Body of pancreas (tissue), 4 donors: Measurements from ENCODE around the gene SAMD14. TPM values are rescaled to one million over a fixed set of nuclear protein-coding genes. Genes with fewer than 3 reads are reported as not detected.

Experiments
- ATAC-seq: fragments of 150-250 bp; one replicate; pipeline ENCODE4 v1.9.1; 2016
- DNase-seq, 4 donors: peaks; one replicate each; pipeline ENCODE4 v3.0.0-alpha.2; 2019
- H3K27ac ChIP-seq, 4 donors: fragments of 200-600 bp; sonication (generic); 1 replicate in 3 of 4; 2 replicates in 1 of 4; pipeline versions ENCODE4 v1.5.1 to v1.6.1; 2016 to 2019; ENCODE audit warnings: mild to moderate bottlenecking in 1 of 4, mixed read lengths in 1 of 4, moderate library complexity in 1 of 4
- H3K27me3 ChIP-seq, 2 donors: fragments of 200-600 bp; sonication (generic); one replicate each; pipeline ENCODE4 v1.6.0; 2016; ENCODE audit warnings: mild to moderate bottlenecking in 1 of 2
- H3K36me3 ChIP-seq, 2 donors: fragments of 200-600 bp; sonication (generic); replicated peaks in 1 of 2; 2 replicates each; pipeline ENCODE4 v1.5.1; 2016; ENCODE audit warnings: low read depth in 2 of 2; ENCODE audit not compliant: insufficient read depth in 1 of 2
- H3K4me1 ChIP-seq: fragments of 200-600 bp; sonication (generic); one replicate; pipeline ENCODE4 v1.6.0; 2016
- H3K4me3 ChIP-seq, 2 donors: fragments of 200-600 bp; sonication (generic); 1 replicate in 1 of 2; 2 replicates in 1 of 2; pipeline ENCODE4 v1.5.1; 2016 to 2019
- H3K9me3 ChIP-seq, 3 donors: fragments of 200-600 bp; sonication (generic); 1 replicate in 2 of 3; 2 replicates in 1 of 3; pipeline ENCODE4 v1.5.1; 2016
- POLR2A ChIP-seq, 3 donors: fragments of 450-650 bp; IDR thresholded peaks; one replicate each; pipeline ENCODE4 v1.6.1; 2016; ENCODE audit warnings: antibody characterized with exemption in 3 of 3, mild to moderate bottlenecking in 2 of 3
- WGBS, 2 donors: methylation state at CpG; one replicate each; pipeline ENCODE4 v1.1.5; 2017; 5-methylcytosine and 5-hydroxymethylcytosine counted together
- intact Hi-C: fragments of 100-400 bp; cut with DNase I; formaldehyde crosslinking; loops from one replicate; pipeline ENCODE4 v1.15.1; 2023
- total RNA-seq, 2 donors: library from RNA; depleted of rRNA; stranded (reverse); fragments of >200 nt; gene quantifications; one replicate each; pipeline ENCODE4 v1.1.0, GENCODE V29; 2016
- TF ChIP-seq, protein P1 (sequence below), 7 experiments: fragments of 450-650 bp in 4 of 7; fragments of 200-600 bp in 3 of 7; sonication (generic) in 3 of 7; IDR thresholded peaks; one replicate each; pipeline ENCODE4 v1.5.1; 2016 to 2019; ENCODE audit warnings: antibody characterized with exemption in 7 of 7

The SAMD14 gene
- total RNA-seq, 2 donors from 2014 or later: not detected

DNA sequence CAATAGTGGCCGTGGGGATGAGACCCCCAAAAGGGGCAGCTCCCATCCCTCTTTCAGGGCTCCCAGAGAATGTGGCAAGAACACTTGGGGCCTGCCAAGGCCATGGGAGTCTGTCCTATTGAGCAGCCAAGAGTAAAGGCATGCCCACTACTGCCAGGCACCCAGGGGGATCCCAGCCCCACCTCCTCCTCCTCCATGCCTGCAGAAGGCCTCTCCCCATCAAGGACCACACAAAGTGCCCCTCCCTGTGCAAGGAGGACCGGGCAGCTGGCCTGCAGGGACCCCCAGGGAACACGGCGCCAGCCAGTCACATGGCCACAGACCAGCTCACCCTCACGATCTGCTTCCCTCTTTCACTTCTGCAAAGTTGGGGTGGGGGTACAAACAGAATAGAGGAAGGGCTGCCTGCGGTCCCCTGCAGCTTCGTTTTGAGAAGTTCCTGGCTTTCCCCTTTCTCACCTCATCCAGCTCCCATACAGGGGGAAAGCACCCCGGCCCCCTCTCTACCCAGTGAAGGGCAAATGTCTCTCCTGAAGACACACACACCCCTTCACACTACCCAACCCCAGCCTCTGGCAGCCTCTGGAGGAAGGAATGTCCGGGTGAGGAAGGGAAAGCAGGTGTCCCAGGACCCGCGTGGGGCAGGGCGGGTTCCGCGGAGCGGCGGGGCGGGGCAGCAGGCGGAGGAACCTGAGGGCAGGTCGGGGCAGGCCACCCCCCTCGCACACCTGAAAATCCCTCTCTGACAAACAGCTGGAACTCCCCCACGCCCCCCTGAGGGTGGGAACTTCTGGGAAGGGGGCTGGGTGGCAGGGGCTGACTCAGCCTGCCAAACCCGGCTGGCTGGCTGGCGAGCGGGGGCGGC, 18.5 kb upstream of the SAMD14 start:
- H3K27me3 ChIP-seq: no peaks in the 10 kb centered on the region
- intact Hi-C loops: no loop called here
- TF ChIP-seq POLR2A (IDR thresholded peaks at IDR 0.05): peak in 1 of 3 donors; percentile 8
- TF ChIP-seq, protein P1, sequence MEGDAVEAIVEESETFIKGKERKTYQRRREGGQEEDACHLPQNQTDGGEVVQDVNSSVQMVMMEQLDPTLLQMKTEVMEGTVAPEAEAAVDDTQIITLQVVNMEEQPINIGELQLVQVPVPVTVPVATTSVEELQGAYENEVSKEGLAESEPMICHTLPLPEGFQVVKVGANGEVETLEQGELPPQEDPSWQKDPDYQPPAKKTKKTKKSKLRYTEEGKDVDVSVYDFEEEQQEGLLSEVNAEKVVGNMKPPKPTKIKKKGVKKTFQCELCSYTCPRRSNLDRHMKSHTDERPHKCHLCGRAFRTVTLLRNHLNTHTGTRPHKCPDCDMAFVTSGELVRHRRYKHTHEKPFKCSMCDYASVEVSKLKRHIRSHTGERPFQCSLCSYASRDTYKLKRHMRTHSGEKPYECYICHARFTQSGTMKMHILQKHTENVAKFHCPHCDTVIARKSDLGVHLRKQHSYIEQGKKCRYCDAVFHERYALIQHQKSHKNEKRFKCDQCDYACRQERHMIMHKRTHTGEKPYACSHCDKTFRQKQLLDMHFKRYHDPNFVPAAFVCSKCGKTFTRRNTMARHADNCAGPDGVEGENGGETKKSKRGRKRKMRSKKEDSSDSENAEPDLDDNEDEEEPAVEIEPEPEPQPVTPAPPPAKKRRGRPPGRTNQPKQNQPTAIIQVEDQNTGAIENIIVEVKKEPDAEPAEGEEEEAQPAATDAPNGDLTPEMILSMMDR (IDR thresholded peaks at IDR 0.05): peak in 4 of 7 experiments; percentile 14 to 46 (median 28)
- 0 to 5% methylated on average over 12 to 23 of the region's 25 CpGs for WGBS, 2 donors
- peak overlapping the region; percentile 73 to 86 (median 82) for H3K27ac ChIP-seq
- peak; percentile 68 to 82 (median 72) for DNase-seq
- peaks cover 54% of the 10 kb centered on the region for H3K4me1 ChIP-seq
- peak; percentile 17 for ATAC-seq
- peak overlapping the region; percentile 39 to 67 for H3K4me3 ChIP-seq
- H3K36me3 ChIP-seq: peaks cover 0 to 3% of the 10 kb centered on the region in 2 donors
- no peaks in the 10 kb centered on the region for H3K9me3 ChIP-seq

DNA sequence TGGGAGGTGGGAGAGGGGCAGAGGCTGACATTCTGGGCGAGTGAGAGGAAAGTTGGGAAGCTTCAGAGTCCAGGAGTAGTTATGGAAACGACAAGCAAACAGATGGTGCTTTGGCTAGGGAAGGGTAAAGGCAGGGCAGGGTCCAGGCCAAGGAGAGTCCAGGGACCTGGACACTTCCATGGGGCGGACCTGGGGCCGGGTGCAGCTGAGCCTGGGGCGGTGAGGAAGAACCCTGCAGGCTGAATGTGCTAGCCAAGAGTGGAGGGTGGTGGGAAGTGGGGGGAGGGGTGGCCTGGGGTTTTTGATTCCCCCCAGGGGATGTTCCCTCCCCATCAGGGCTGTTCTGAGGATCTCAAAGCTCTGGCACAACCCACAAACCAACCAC, 17.9 kb upstream of the SAMD14 start:
- Histone ChIP-seq H3K27ac (peak overlapping the region; percentile 73 to 86 (median 82)), H3K36me3 (peaks cover 0 to 6% of the 10 kb centered on the region in 2 donors), H3K4me1 (peaks cover 53% of the 10 kb centered on the region), H3K4me3 (no peak overlapping the region), H3K9me3 (no peaks in the 10 kb centered on the region), H3K27me3 (no peaks in the 10 kb centered on the region)
- ATAC-seq (peak; percentile 13), DNase-seq (peak in 3 of 4 donors; percentile 46 to 57 (median 51))
- TF ChIP-seq, protein P1 (IDR thresholded peaks at IDR 0.05): no peak
- TF ChIP-seq POLR2A (IDR thresholded peaks at IDR 0.05): no peak
- WGBS, 2 donors: 4 to 9% methylated on average over 5 of the region's 5 CpGs
- intact Hi-C loops: no loop called here

DNA sequence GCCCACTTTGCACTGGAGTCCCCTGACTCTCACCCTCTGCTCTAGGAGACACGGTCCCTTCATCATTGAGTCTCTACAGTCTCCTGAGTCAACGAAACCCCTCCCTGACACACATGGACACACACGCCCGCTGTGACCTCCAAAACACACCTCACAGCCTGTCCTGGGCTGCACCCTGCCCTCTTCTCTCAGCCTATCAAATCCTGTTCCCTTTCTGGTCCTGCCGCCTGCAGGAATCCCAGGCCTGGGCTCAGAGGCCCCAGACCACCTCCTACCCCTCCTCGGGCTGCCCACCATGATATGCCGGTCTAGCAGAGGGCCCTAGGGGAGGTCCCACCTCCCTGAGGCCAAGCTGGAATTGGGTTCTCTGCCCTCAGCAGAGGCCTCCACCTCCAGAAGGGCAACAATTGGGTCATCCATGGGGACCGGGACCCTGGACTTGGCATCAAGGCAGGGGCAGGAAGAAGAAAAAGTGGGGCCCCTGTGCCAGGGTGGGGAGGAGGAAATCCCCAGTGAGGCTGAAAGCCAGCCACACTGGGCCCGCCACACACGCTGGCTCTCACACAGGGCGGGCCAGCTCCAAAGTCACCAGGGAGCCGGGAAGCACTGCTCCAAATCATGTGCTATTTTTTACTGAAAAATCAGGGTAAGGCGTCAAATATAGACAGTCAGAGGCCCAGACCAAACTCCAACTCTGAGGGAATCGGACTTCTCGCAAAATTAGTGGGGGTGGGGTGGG, 17.1 kb upstream of the SAMD14 start:
- WGBS, 2 donors: 34 to 43% methylated on average over 13 to 15 of the region's 15 CpGs
- no peak for DNase-seq
- Histone ChIP-seq H3K27ac (peak overlapping the region in 3 of 4 donors; percentile 33 to 86 (median 79)), H3K36me3 (peaks cover 0 to 7% of the 10 kb centered on the region in 2 donors), H3K27me3 (no peaks in the 10 kb centered on the region), H3K4me3 (no peak overlapping the region), H3K4me1 (peaks cover 46% of the 10 kb centered on the region), H3K9me3 (no peaks in the 10 kb centered on the region)
- TF ChIP-seq POLR2A (IDR thresholded peaks at IDR 0.05): no peak
- TF ChIP-seq, protein P1 (IDR thresholded peaks at IDR 0.05): no peak
- intact Hi-C loops: no loop called here
- ATAC-seq: no peak

GRCh38 chr17:50146230-50146926, 16.4 kb upstream of the SAMD14 start:
- peak in 2 of 4 donors; percentile 49 for DNase-seq
- peaks cover 41% of the 10 kb centered on the region for H3K4me1 ChIP-seq
- intact Hi-C loops: no loop called here
- peaks cover 0 to 10% of the 10 kb centered on the region in 2 donors for H3K36me3 ChIP-seq
- no peak for ATAC-seq
- H3K27ac ChIP-seq: peak overlapping the region in 2 of 4 donors; percentile 16 to 79
- no peaks in the 10 kb centered on the region for H3K27me3 ChIP-seq
- TF ChIP-seq POLR2A (IDR thresholded peaks at IDR 0.05): no peak
- TF ChIP-seq, protein P1 (IDR thresholded peaks at IDR 0.05): no peak
- 74 to 78% methylated on average over 4 to 9 of the region's 10 CpGs for WGBS, 2 donors
- H3K4me3 ChIP-seq: no peak overlapping the region
- no peaks in the 10 kb centered on the region for H3K9me3 ChIP-seq
